ENCODE measurements around the gene DRC1. TPM values are rescaled to one million over a fixed set of nuclear protein-coding genes. Genes with fewer than 3 reads are reported as not detected.

The DRC1 gene
- total and polyA plus RNA-seq, 2 of the 4 experiments (the other 2 are of a cell fraction) = 0.18 TPM; not detected in 1

GRCh38 chr2:26382564-26382963, 19.2 kb upstream of the DRC1 start:
- no peak for ATAC-seq (ENCODE audit: low read depth)
- Histone ChIP-seq H4K5ac (ENCODE audit: low read depth, low read length) (no peak overlapping the region), H3K9me1 (ENCODE audit: insufficient read depth, low read length) (no peaks in the 10 kb centered on the region), H2BK15ac (ENCODE audit: low read depth, low read length) (no peak overlapping the region), H3K36me3 (ENCODE audit: control insufficient read depth, insufficient read depth, low read length) (peaks cover 3% of the 10 kb centered on the region; the same call in 1 of the 2 replicates), H2AK5ac (ENCODE audit: low read depth, low read length) (no peak overlapping the region), H3K4ac (ENCODE audit: low read depth, low read length) (no peak overlapping the region), H2AK9ac (replicated peaks; ENCODE audit: low read depth, low read length, poor library complexity) (no peak overlapping the region), H3K27ac (ENCODE audit: insufficient read depth, low read length) (no peak overlapping the region), H3K27me3 (ENCODE audit: control insufficient read depth, insufficient read depth, low read length) (no peaks in the 10 kb centered on the region), H3K4me1 (ENCODE audit: control insufficient read depth, insufficient read depth, low read length) (no peaks in the 10 kb centered on the region), H2AFZ (replicated peaks; ENCODE audit: low read length, poor library complexity) (no peak overlapping the region), H3K56ac (ENCODE audit: extremely low read depth, insufficient read depth, low read length) (no peak overlapping the region), H3K79me1 (ENCODE audit: low read depth in 1 of 2, low read length in 2 of 2) (peaks cover 3 to 4% of the 10 kb centered on the region in 2 experiments; a peak in 3 of 4 replicates), H3K9me3 (ENCODE audit: control insufficient read depth, insufficient read depth, low read length) (no peaks in the 10 kb centered on the region), H3K4me3 (ENCODE audit: insufficient read depth, low read depth, low read length) (no peak overlapping the region), H3K14ac (replicated peaks; ENCODE audit: low read depth, low read length) (no peak overlapping the region), H3K23ac (ENCODE audit: low read depth, low read length) (no peak overlapping the region), H4K20me1 (ENCODE audit: insufficient read depth, low read length) (no peaks in the 10 kb centered on the region), H2BK120ac (ENCODE audit: low read depth, low read length) (no peak overlapping the region), H3K9ac (ENCODE audit: low read depth, low read length) (no peak overlapping the region), H3K4me2 (ENCODE audit: low read depth, low read length) (no peak overlapping the region), H2BK20ac (ENCODE audit: low read depth, low read length) (no peak overlapping the region), H3K18ac (ENCODE audit: low read depth, low read length) (no peak overlapping the region), H4K8ac (ENCODE audit: low read depth in 2 of 2, low read length in 2 of 2) (no peak overlapping the region), H2BK5ac (ENCODE audit: low read depth, low read length, poor library complexity, severe bottlenecking) (no peak overlapping the region), H4K91ac (ENCODE audit: insufficient read depth, low read depth, low read length) (no peak overlapping the region)
- dilution Hi-C loops (cut with HindIII; ENCODE audit: low sequenced_read_pairs, unreplicated experiment) (no loop called here), in situ Hi-C loops (cut with MboI; ENCODE audit: low sequenced_read_pairs) (no loop called here), intact Hi-C loops (cut with micrococcal nuclease) (no loop called here)
- POLR2A ChIA-PET (ENCODE audit: unreplicated experiment) = no interaction called here
- WGBS, 2 experiments (ENCODE audit: extremely low coverage in 2 of 2, insufficient read length in 1 of 2) = no CpG with 5 or more reads among the region's 3 CpGs
- TF ChIP-seq MAZ (IDR thresholded peaks at IDR 0.05; ENCODE audit: borderline replicate concordance, low read depth, low read length) (no peak), BHLHE40 (IDR thresholded peaks at IDR 0.05; ENCODE audit: low read depth, low read length) (no peak), RAD21 (IDR thresholded peaks at IDR 0.05; ENCODE audit: low read length) (no peak), RCOR1 (IDR thresholded peaks at IDR 0.05; ENCODE audit: insufficient replicate concordance, low read length) (no peak), RFX5 (IDR thresholded peaks at IDR 0.05; ENCODE audit: low read depth, low read length) (no peak), FOS (IDR thresholded peaks at IDR 0.05; ENCODE audit: low read depth, low read length) (no peak), SMC3 (IDR thresholded peaks at IDR 0.05; ENCODE audit: low read depth, low read length) (no peak), POLR2A (IDR thresholded peaks at IDR 0.05; ENCODE audit: low read depth, low read length) (no peak), MXI1 (IDR thresholded peaks at IDR 0.05; ENCODE audit: borderline replicate concordance, low read depth, low read length) (no peak), CHD1 (IDR thresholded peaks at IDR 0.05; ENCODE audit: low read depth, low read length) (no peak), NFE2L2 (IDR thresholded peaks at IDR 0.05; ENCODE audit: low read depth, low read length) (no peak), MAFK (IDR thresholded peaks at IDR 0.05; ENCODE audit: low read depth, low read length) (no peak), ELK1 (IDR thresholded peaks at IDR 0.05; ENCODE audit: borderline replicate concordance, low read depth, low read length) (no peak), CEBPB (IDR thresholded peaks at IDR 0.05; ENCODE audit: low read depth, low read length) (no peak)
- TF ChIP-seq, protein P1, sequence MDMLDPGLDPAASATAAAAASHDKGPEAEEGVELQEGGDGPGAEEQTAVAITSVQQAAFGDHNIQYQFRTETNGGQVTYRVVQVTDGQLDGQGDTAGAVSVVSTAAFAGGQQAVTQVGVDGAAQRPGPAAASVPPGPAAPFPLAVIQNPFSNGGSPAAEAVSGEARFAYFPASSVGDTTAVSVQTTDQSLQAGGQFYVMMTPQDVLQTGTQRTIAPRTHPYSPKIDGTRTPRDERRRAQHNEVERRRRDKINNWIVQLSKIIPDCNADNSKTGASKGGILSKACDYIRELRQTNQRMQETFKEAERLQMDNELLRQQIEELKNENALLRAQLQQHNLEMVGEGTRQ (IDR thresholded peaks at IDR 0.05; ENCODE audit: low read depth, low read length) = no peak
- TF ChIP-seq, protein P2, sequence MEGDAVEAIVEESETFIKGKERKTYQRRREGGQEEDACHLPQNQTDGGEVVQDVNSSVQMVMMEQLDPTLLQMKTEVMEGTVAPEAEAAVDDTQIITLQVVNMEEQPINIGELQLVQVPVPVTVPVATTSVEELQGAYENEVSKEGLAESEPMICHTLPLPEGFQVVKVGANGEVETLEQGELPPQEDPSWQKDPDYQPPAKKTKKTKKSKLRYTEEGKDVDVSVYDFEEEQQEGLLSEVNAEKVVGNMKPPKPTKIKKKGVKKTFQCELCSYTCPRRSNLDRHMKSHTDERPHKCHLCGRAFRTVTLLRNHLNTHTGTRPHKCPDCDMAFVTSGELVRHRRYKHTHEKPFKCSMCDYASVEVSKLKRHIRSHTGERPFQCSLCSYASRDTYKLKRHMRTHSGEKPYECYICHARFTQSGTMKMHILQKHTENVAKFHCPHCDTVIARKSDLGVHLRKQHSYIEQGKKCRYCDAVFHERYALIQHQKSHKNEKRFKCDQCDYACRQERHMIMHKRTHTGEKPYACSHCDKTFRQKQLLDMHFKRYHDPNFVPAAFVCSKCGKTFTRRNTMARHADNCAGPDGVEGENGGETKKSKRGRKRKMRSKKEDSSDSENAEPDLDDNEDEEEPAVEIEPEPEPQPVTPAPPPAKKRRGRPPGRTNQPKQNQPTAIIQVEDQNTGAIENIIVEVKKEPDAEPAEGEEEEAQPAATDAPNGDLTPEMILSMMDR (conservative IDR thresholded peaks at IDR 0.05; ENCODE audit: low read depth, low read length) = no peak
- CTCF ChIA-PET = no interaction called here
- no peak for DNase-seq
- no TSS peak for BruUV-seq (replicated peaks)
